ENCODE results near the gene ZNF655.

- TF ChIP-seq EP300 (IDR thresholded peaks at IDR 0.05) (no peak), CTCF (IDR thresholded peaks at IDR 0.05) (no peak), POLR2A (IDR thresholded peaks at IDR 0.05) (no peak)
Measured at GRCh38 chr7:99607548-99607947, 49.1 kb downstream of the ZNF655 start.

All from ovary (tissue), 3 donors.